HAP-1 (cell line): Measurements from ENCODE around the gene SPATS2L.

Source experiments
- DNase-seq, 2 experiments: peaks; one replicate each; pipeline ENCODE4 v3.0.0-alpha.2; 2016 to 2020; ENCODE audit warnings: low spot score in 2 of 2
- H3K27me3 ChIP-seq: fragments of 250-450 bp; sonication (Bioruptor Pico); 2 replicates; pipeline ENCODE4 v1.5.1; 2020; ENCODE audit warnings: low read depth, mild to moderate bottlenecking, moderate library complexity
- H3K36me3 ChIP-seq: fragments of 250-450 bp; sonication (Bioruptor Pico); replicated peaks from 2 replicates; pipeline ENCODE4 v1.5.1; 2020; ENCODE audit warnings: mild to moderate bottlenecking
- H3K4me1 ChIP-seq: fragments of 250-450 bp; sonication (Bioruptor Pico); 2 replicates; pipeline ENCODE4 v1.5.1; 2020; ENCODE audit warnings: mild to moderate bottlenecking
- H3K4me3 ChIP-seq: fragments of 250-450 bp; sonication (Bioruptor Pico); 2 replicates; pipeline ENCODE4 v1.5.1; 2020; ENCODE audit warnings: mild to moderate bottlenecking, moderate library complexity
- H3K9me3 ChIP-seq: fragments of 250-450 bp; sonication (Bioruptor Pico); 2 replicates; pipeline ENCODE4 v1.5.1; 2020; ENCODE audit warnings: mild to moderate bottlenecking, moderate library complexity
- in situ Hi-C: fragments of 300-500 bp; cut with MboI; formaldehyde crosslinking; loops from 3 replicates; pipeline ENCODE4 v1.14.3; 2020; ENCODE audit warnings: low sequenced_read_pairs, inconsistent platforms, mixed read lengths

The SPATS2L gene

GRCh38 chr2:200318940-200319435 is 12.5 kb downstream of the SPATS2L start:
- DNase-seq: no peak
- no peak overlapping the region for H3K4me3 ChIP-seq
- H3K9me3 ChIP-seq: no peaks in the 10 kb centered on the region
- H3K36me3 ChIP-seq: no peaks in the 10 kb centered on the region
- H3K4me1 ChIP-seq: peaks cover 11% of the 10 kb centered on the region
- in situ Hi-C loops: loop anchor here (10.0 kb wide), 1 partner anchor 156 kb away; no protein-coding TSS in a partner anchor
- no peaks in the 10 kb centered on the region for H3K27me3 ChIP-seq

- Histone ChIP-seq H3K4me1 (peaks cover 11% of the 10 kb centered on the region), H3K27me3 (no peaks in the 10 kb centered on the region), H3K9me3 (no peaks in the 10 kb centered on the region), H3K4me3 (no peak overlapping the region), H3K36me3 (no peaks in the 10 kb centered on the region)
- DNase-seq: no peak
- in situ Hi-C loops: loop anchor here (10.0 kb wide), 1 partner anchor 155 kb away; no protein-coding TSS in a partner anchor
Measured at GRCh38 chr2:200319548-200320337, 13.2 kb downstream of the SPATS2L start.

- in situ Hi-C loops: no loop called here
- no peaks in the 10 kb centered on the region for H3K9me3 ChIP-seq
- H3K27me3 ChIP-seq: no peaks in the 10 kb centered on the region
- no peak overlapping the region for H3K4me3 ChIP-seq
- DNase-seq: no peak
- H3K36me3 ChIP-seq: no peaks in the 10 kb centered on the region
- peaks cover 11% of the 10 kb centered on the region for H3K4me1 ChIP-seq
Measured at GRCh38 chr2:200320344-200320743, 13.9 kb downstream of the SPATS2L start.

GRCh38 chr2:200320991-200321390 is 14.5 kb downstream of the SPATS2L start:
- no peaks in the 10 kb centered on the region for H3K36me3 ChIP-seq
- peaks cover 11% of the 10 kb centered on the region for H3K4me1 ChIP-seq
- DNase-seq: no peak
- no peak overlapping the region for H3K4me3 ChIP-seq
- H3K9me3 ChIP-seq: no peaks in the 10 kb centered on the region
- in situ Hi-C loops: no loop called here
- H3K27me3 ChIP-seq: no peaks in the 10 kb centered on the region

- H3K4me1 ChIP-seq: peaks cover 11% of the 10 kb centered on the region
- H3K27me3 ChIP-seq: no peaks in the 10 kb centered on the region
- H3K4me3 ChIP-seq: no peak overlapping the region
- in situ Hi-C loops: no loop called here
- DNase-seq: no peak
- no peaks in the 10 kb centered on the region for H3K36me3 ChIP-seq
- H3K9me3 ChIP-seq: no peaks in the 10 kb centered on the region
Measured at GRCh38 chr2:200321780-200322534, 15.5 kb downstream of the SPATS2L start.

GRCh38 chr2:200322607-200323006 is 16.1 kb downstream of the SPATS2L start:
- no peak for DNase-seq
- Histone ChIP-seq H3K4me3 (no peak overlapping the region), H3K36me3 (no peaks in the 10 kb centered on the region), H3K9me3 (no peaks in the 10 kb centered on the region), H3K4me1 (peaks cover 6% of the 10 kb centered on the region), H3K27me3 (no peaks in the 10 kb centered on the region)
- in situ Hi-C loops: no loop called here

- H3K9me3 ChIP-seq: no peaks in the 10 kb centered on the region
- no peak for DNase-seq
- in situ Hi-C loops: no loop called here
- H3K4me1 ChIP-seq: no peaks in the 10 kb centered on the region; the same call in 1 of the 2 replicates
- no peak overlapping the region for H3K4me3 ChIP-seq
- no peaks in the 10 kb centered on the region for H3K27me3 ChIP-seq
- H3K36me3 ChIP-seq: no peaks in the 10 kb centered on the region
Measured at GRCh38 chr2:200324362-200324761, 17.9 kb downstream of the SPATS2L start.

- H3K4me1 ChIP-seq: no peaks in the 10 kb centered on the region
- no peak for DNase-seq
- H3K27me3 ChIP-seq: no peaks in the 10 kb centered on the region
- H3K9me3 ChIP-seq: no peaks in the 10 kb centered on the region
- in situ Hi-C loops: no loop called here
- H3K36me3 ChIP-seq: no peaks in the 10 kb centered on the region
- H3K4me3 ChIP-seq: no peak overlapping the region
Measured at GRCh38 chr2:200329384-200329783, 22.9 kb downstream of the SPATS2L start.

- no peak overlapping the region for H3K4me3 ChIP-seq
- no peaks in the 10 kb centered on the region for H3K4me1 ChIP-seq
- H3K36me3 ChIP-seq: no peaks in the 10 kb centered on the region
- in situ Hi-C loops: no loop called here
- no peaks in the 10 kb centered on the region for H3K27me3 ChIP-seq
- no peaks in the 10 kb centered on the region for H3K9me3 ChIP-seq
- DNase-seq: no peak
Measured at GRCh38 chr2:200329798-200330197, 23.3 kb downstream of the SPATS2L start.

GRCh38 chr2:200330351-200331060 is 24.0 kb downstream of the SPATS2L start:
- H3K27me3 ChIP-seq: no peaks in the 10 kb centered on the region
- no peak overlapping the region for H3K4me3 ChIP-seq
- no peaks in the 10 kb centered on the region for H3K4me1 ChIP-seq
- in situ Hi-C loops: no loop called here
- H3K9me3 ChIP-seq: no peaks in the 10 kb centered on the region
- no peaks in the 10 kb centered on the region; the same call in 1 of the 2 replicates for H3K36me3 ChIP-seq
- DNase-seq: no peak

- H3K4me1 ChIP-seq: no peaks in the 10 kb centered on the region
- in situ Hi-C loops: no loop called here
- no peaks in the 10 kb centered on the region for H3K9me3 ChIP-seq
- DNase-seq: no peak
- no peak overlapping the region for H3K4me3 ChIP-seq
- no peaks in the 10 kb centered on the region for H3K27me3 ChIP-seq
- H3K36me3 ChIP-seq: no peaks in the 10 kb centered on the region; the same call in 1 of the 2 replicates
Measured at GRCh38 chr2:200331061-200331400, 24.5 kb downstream of the SPATS2L start.

- in situ Hi-C loops: no loop called here
- H3K36me3 ChIP-seq: no peaks in the 10 kb centered on the region; the same call in 1 of the 2 replicates
- no peaks in the 10 kb centered on the region for H3K27me3 ChIP-seq
- H3K4me3 ChIP-seq: no peak overlapping the region
- no peaks in the 10 kb centered on the region for H3K9me3 ChIP-seq
- DNase-seq: no peak
- no peaks in the 10 kb centered on the region for H3K4me1 ChIP-seq
Measured at GRCh38 chr2:200335657-200336056, 29.2 kb downstream of the SPATS2L start.

GRCh38 chr2:200336980-200337615 is 30.6 kb downstream of the SPATS2L start:
- in situ Hi-C loops: no loop called here
- no peaks in the 10 kb centered on the region for H3K4me1 ChIP-seq
- no peak overlapping the region for H3K4me3 ChIP-seq
- DNase-seq: no peak
- no peaks in the 10 kb centered on the region; the same call in 1 of the 2 replicates for H3K36me3 ChIP-seq
- no peaks in the 10 kb centered on the region for H3K27me3 ChIP-seq
- no peaks in the 10 kb centered on the region for H3K9me3 ChIP-seq
